Endothelial cell of umbilical vein (primary cell): Measurements from ENCODE around the gene SLC46A1. TPM values are rescaled to one million over a fixed set of nuclear protein-coding genes. Genes with fewer than 3 reads are reported as not detected.

ENCODE experiments used
- BruUV-seq: library from RNA; stranded (reverse); fragments of 400-500 nt; replicated peaks from 2 replicates; lab custom pipeline; 2021; lab: Mats Ljungman, UMichigan
- CTCF ChIA-PET: fragments of 300-600, 350-600 bp; sonication (Branson Sonifier 250); formaldehyde crosslinking; loops from one replicate; lab custom pipeline; 2021; ENCODE audit warnings: antibody characterized with exemption, inconsistent platforms; lab: Charles Lee
- POLR2A ChIA-PET: fragments of 300-600, 350-600 bp; sonication (Branson Sonifier 250); formaldehyde crosslinking; loops from one replicate; lab custom pipeline; 2021; ENCODE audit warnings: antibody characterized with exemption, inconsistent platforms; lab: Charles Lee
- DNase-seq: peaks from one replicate; pipeline ENCODE4 v3.0.0-alpha.2; 2011; ENCODE audit warnings: low read depth, low spot score
- FAIRE-seq: peaks from 2 replicates; lab custom pipeline; 2011; peaks lifted over from hg19 to GRCh38; lab: Jason Lieb, UNC
- H2AFZ ChIP-seq: 2 replicates; pipeline ENCODE4 v1.6.0; 2012; ENCODE audit warnings: low read depth, low read length, control low read depth, inconsistent platforms
- H3K27ac ChIP-seq: 2 replicates; pipeline ENCODE4 v1.5.1; 2011; ENCODE audit warnings: low read depth, mild to moderate bottlenecking, control low read depth, low read length, moderate library complexity; ENCODE audit not compliant: insufficient read depth
- H3K27me3 ChIP-seq, 2 experiments: 2 replicates each; pipeline versions ENCODE4 v1.6.0 to v1.6.1; 2011; ENCODE audit warnings: low read length in 2 of 2, mixed read lengths in 1 of 2; ENCODE audit not compliant: control insufficient read depth in 2 of 2, insufficient read depth in 2 of 2
- H3K36me3 ChIP-seq, 2 experiments: 2 replicates in 1 of 2; 3 replicates in 1 of 2; pipeline ENCODE4 v1.5.1; 2011; ENCODE audit warnings: low read length in 2 of 2, mild to moderate bottlenecking in 1 of 2, moderate library complexity in 1 of 2; ENCODE audit not compliant: control insufficient read depth in 2 of 2, insufficient read depth in 2 of 2; ENCODE audit errors: extremely low read depth in 1 of 2
- H3K4me1 ChIP-seq: 3 replicates; pipeline ENCODE4 v1.5.1; 2011; ENCODE audit warnings: mild to moderate bottlenecking, low read length; ENCODE audit not compliant: control insufficient read depth, insufficient read depth; ENCODE audit errors: extremely low read depth
- H3K4me2 ChIP-seq: 2 replicates; pipeline ENCODE4 v1.6.1; 2011; ENCODE audit warnings: low read length, control low read depth, mixed read lengths; ENCODE audit not compliant: insufficient read depth
- H3K4me3 ChIP-seq, 3 experiments: fragments of 200-600 bp in 1 of 3; sonication (generic), shearing (Covaris generic) in 1 of 3; replicated peaks in 1 of 3; 2 replicates each; pipeline ENCODE4 v1.5.1; 2011 to 2016; ENCODE audit warnings: control low read depth in 3 of 3, low read length in 3 of 3, mild to moderate bottlenecking in 2 of 3, inconsistent platforms in 1 of 3, low read depth in 1 of 3, moderate library complexity in 1 of 3; ENCODE audit not compliant: insufficient read depth in 1 of 3
- H3K79me2 ChIP-seq: 2 replicates; pipeline ENCODE4 v1.6.0; 2012; ENCODE audit warnings: low read length, inconsistent platforms; ENCODE audit not compliant: control insufficient read depth, insufficient read depth
- H3K9ac ChIP-seq: replicated peaks from 2 replicates; pipeline ENCODE3; 2011; ENCODE audit warnings: low read length, control low read depth; ENCODE audit not compliant: insufficient read depth; ENCODE audit errors: extremely low read depth
- H3K9me1 ChIP-seq: replicated peaks from 3 replicates; pipeline ENCODE4 v1.6.0; 2011; ENCODE audit warnings: mild to moderate bottlenecking, low read length; ENCODE audit not compliant: control insufficient read depth, insufficient read depth; ENCODE audit errors: extremely low read depth
- H3K9me3 ChIP-seq: replicated peaks from 2 replicates; pipeline ENCODE4 v1.5.1; 2012; ENCODE audit warnings: low read length, inconsistent platforms; ENCODE audit not compliant: control insufficient read depth, insufficient read depth
- H4K20me1 ChIP-seq: replicated peaks from 2 replicates; pipeline ENCODE3; 2011; ENCODE audit warnings: mild to moderate bottlenecking, low read length; ENCODE audit not compliant: control insufficient read depth, insufficient read depth; ENCODE audit errors: extremely low read depth
- EZH2 ChIP-seq: IDR thresholded peaks from 2 replicates; pipeline ENCODE4 v1.6.1; 2012; ENCODE audit warnings: borderline replicate concordance, low read depth, mild to moderate bottlenecking, moderate library complexity, low read length, inconsistent platforms; ENCODE audit not compliant: severe bottlenecking
- FOS ChIP-seq: IDR thresholded peaks from 2 replicates; pipeline ENCODE4 v1.6.1; 2011; ENCODE audit warnings: mild to moderate bottlenecking, low read length, moderate library complexity, borderline replicate concordance; ENCODE audit not compliant: insufficient read depth
- GATA2 ChIP-seq: IDR thresholded peaks from 2 replicates; pipeline ENCODE4 v1.7.0; 2011; ENCODE audit warnings: low read depth, mild to moderate bottlenecking, moderate library complexity, mixed read lengths, low read length; ENCODE audit not compliant: insufficient read length, insufficient read depth
- JUN ChIP-seq: IDR thresholded peaks from 2 replicates; pipeline ENCODE4 v1.6.1; 2011; ENCODE audit warnings: borderline replicate concordance, low read depth; ENCODE audit not compliant: insufficient read length, insufficient read depth
- MAX ChIP-seq: IDR thresholded peaks from 2 replicates; pipeline ENCODE4 v1.6.1; 2011; ENCODE audit not compliant: insufficient read depth, insufficient read length
- MYC ChIP-seq: IDR thresholded peaks from one replicate; pipeline ENCODE4 v1.6.1; 2011; ENCODE audit warnings: mild to moderate bottlenecking, low read depth, low read length
- POLR2A ChIP-seq: IDR thresholded peaks from 2 replicates; pipeline ENCODE4 v1.6.1; 2012; ENCODE audit warnings: low read depth, mild to moderate bottlenecking, control low read depth, low read length
- POLR2AphosphoS5 ChIP-seq: IDR thresholded peaks from 2 replicates; pipeline ENCODE4 v1.6.1; 2012; ENCODE audit warnings: low read depth, mild to moderate bottlenecking, control low read depth, low read length, moderate library complexity; ENCODE audit not compliant: insufficient read depth
- dilution Hi-C: fragments of 300-500 bp; cut with MboI; formaldehyde crosslinking; loops from one replicate; pipeline ENCODE4 v1.15.0; 2019; ENCODE audit warnings: low sequenced_read_pairs; ENCODE audit not compliant: extremely low pct_ligation_motif_present
- intact Hi-C: fragments of 100-400 bp; cut with micrococcal nuclease; formaldehyde crosslinking; loops from one replicate; pipeline ENCODE4 v1.10.0; 2022
- polyA plus RNA-seq, 4 experiments: library from polyadenylated mRNA; depleted of rRNA in 3 of 4; stranded (reverse) in 3 of 4; unstranded in 1 of 4; fragments of >200 nt; gene quantifications; 2 replicates each; pipeline versions ENCODE4 v1.2.1 to v1.2.3, GENCODE V29; 2011 to 2012; ENCODE audit warnings: missing spikeins in 1 of 4
- total RNA-seq: library from RNA; stranded (reverse); gene quantifications from 2 replicates; pipeline ENCODE4 v1.2.3, GENCODE V29; 2021
- TF ChIP-seq, protein P1 (sequence below), 2 donors: IDR thresholded peaks; 1 replicate in 1 of 2; 2 replicates in 1 of 2; pipeline ENCODE4 v1.5.1; 2011; ENCODE audit warnings: low read length in 2 of 2, mild to moderate bottlenecking in 2 of 2, moderate library complexity in 2 of 2, control low read depth in 1 of 2, inconsistent platforms in 1 of 2, low read depth in 1 of 2; ENCODE audit not compliant: insufficient read depth in 1 of 2; ENCODE audit errors: extremely low read depth in 1 of 2

SLC46A1 gene
- total and polyA plus RNA-seq, 2 donors (not counting 3 experiments of a cell fraction or from before 2014, with no cell fraction given): 2.6 to 4.1 TPM

DNA sequence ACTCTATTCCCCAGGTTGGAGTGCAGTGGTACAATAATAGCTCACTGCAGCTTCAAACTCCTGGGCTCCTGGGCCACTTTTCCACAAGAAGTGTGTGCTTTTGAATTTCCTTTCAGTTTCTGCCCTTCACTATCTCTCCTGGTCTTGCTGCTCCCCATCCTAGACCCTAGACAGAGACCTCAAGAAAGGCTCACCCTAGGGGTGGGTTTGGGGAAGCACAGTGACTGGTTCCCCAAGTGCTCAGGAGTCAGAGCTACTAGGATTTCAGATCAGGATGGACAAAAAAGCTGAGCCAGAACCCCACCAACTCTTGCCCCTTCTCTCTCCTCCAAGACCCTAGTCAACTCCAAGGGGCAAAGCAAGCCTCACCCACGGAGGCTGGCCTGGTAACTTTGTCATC is 39.4 kb downstream of the SLC46A1 start:
- H3K9ac ChIP-seq: no peak overlapping the region
- no peak overlapping the region for H3K27ac ChIP-seq
- H3K4me1 ChIP-seq: peaks cover 5% of the 10 kb centered on the region
- TF ChIP-seq POLR2A: no peak
- TF ChIP-seq GATA2: no peak
- no peak for TF ChIP-seq EZH2
- TF ChIP-seq MYC: no peak
- no peak for TF ChIP-seq POLR2AphosphoS5
- TF ChIP-seq, protein P1, sequence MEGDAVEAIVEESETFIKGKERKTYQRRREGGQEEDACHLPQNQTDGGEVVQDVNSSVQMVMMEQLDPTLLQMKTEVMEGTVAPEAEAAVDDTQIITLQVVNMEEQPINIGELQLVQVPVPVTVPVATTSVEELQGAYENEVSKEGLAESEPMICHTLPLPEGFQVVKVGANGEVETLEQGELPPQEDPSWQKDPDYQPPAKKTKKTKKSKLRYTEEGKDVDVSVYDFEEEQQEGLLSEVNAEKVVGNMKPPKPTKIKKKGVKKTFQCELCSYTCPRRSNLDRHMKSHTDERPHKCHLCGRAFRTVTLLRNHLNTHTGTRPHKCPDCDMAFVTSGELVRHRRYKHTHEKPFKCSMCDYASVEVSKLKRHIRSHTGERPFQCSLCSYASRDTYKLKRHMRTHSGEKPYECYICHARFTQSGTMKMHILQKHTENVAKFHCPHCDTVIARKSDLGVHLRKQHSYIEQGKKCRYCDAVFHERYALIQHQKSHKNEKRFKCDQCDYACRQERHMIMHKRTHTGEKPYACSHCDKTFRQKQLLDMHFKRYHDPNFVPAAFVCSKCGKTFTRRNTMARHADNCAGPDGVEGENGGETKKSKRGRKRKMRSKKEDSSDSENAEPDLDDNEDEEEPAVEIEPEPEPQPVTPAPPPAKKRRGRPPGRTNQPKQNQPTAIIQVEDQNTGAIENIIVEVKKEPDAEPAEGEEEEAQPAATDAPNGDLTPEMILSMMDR (IDR thresholded peaks at IDR 0.05; ENCODE audit: extremely low read depth in 1 of 2, insufficient read depth in 1 of 2, low read depth in 1 of 2, low read length in 2 of 2): no peak
- no peak for TF ChIP-seq FOS
- no peak for TF ChIP-seq JUN
- no peak for TF ChIP-seq MAX
- no peaks in the 10 kb centered on the region for H3K27me3 ChIP-seq
- no peaks in the 10 kb centered on the region for H3K9me1 ChIP-seq
- H3K36me3 ChIP-seq: peaks cover 3 to 12% of the 10 kb centered on the region in 2 experiments
- intact Hi-C loops: no loop called here
- no peak for DNase-seq
- no peak overlapping the region for H3K4me3 ChIP-seq
- H3K4me2 ChIP-seq: no peak overlapping the region
- H3K9me3 ChIP-seq: no peaks in the 10 kb centered on the region
- H2AFZ ChIP-seq: no peak overlapping the region
- FAIRE-seq: no peak
- H4K20me1 ChIP-seq: no peaks in the 10 kb centered on the region
- POLR2A ChIA-PET: interaction anchor here (1.1 to 1.2 kb wide), 2 partner anchors 9 to 31 kb away, joined by 3 to 4 read pairs; partner anchors contain the start of genes POLDIP2 and TNFAIP1
- dilution Hi-C loops: no loop called here
- CTCF ChIA-PET: interaction anchor here (0.6 to 1.8 kb wide), 4 partner anchors 9 to 50 kb away, joined by 3 to 8 read pairs (median 4); partner anchors contain the start of gene POLDIP2
- no peaks in the 10 kb centered on the region for H3K79me2 ChIP-seq
- no TSS peak for BruUV-seq
